Stimulated activated CD4-positive, alpha-beta T cell treated with anti-CD3 and anti-CD28 coated beads, Interleukin-4, amount 100 ng/mL, for 24 hours (primary cell): Measurements from ENCODE around the gene KLK8.

ENCODE experiments used
- DNase-seq: peaks from one replicate; pipeline ENCODE4 v3.0.0-alpha.2; 2020

KLK8 gene

DNA sequence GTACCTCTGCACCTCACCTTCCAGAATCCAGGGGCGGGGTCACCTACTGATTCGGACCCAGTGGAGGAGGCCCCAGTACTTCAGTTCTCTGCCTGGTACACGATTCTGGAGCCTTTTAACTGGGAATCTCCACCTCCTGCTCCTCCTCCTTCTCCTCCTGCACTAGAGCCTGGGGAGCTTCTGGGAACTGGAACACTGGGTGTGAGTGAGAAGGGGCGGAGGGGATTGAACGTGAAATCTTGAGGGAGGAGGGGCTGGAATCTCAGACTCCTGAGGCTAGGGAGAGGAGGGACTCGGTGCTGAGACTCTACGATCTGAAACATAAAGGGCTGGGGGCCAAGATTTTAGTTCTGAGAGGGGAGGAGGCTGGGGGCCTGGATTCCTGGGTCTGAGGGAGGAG is at the start of gene KLK8:
Gene KLK8, minus strand, starts transcription at position 90 of the 400 bp plus-strand sequence. CDS start 437 bp downstream, outside the sequence.
- DNase-seq, result no peak

DNA sequence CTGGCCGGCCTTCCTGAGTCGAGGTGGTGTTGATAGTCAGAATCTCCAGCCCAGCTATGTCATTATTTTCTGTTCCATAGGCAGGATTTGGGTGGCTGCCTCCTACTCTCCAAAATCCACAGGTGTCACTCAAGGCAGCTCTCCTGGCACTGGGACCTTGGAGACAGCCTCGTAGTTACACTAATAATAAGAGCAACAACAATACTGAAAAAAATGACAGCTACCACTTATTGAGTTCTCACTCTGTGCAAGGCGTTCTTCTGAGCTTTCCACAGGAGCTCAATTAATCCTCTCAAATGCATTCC is 45.6 kb upstream of the KLK8 start:
- no peak for DNase-seq

DNA sequence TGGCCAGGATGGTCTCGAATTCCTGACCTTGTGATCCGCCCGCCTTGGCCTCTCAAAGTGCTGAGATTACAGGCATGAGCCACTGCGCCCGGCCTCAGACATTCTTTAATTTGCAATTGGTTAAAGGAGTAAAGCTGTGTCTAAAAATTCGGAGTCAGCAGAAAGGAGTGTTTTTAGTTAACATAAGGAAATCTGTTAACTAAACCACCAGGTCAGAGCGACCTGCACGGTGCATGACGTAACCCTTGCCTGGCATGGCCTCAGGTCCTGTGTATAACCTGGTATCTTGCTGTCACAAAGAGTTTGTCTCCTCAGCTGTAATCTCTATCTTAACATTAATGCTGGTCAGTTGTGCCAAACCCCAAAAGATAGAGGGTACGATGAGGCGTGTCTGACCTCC is 42.9 kb upstream of the KLK8 start:
- no peak for DNase-seq

GRCh38 chr19:51043497-51043896 is 42.1 kb upstream of the KLK8 start:
- no peak for DNase-seq

- no peak for DNase-seq
These were observed 38.7 kb upstream of the KLK8 start for GRCh38 chr19:51040151-51040550.

GRCh38 chr19:51036519-51036918 is 35.1 kb upstream of the KLK8 start:
- DNase-seq, result no peak

- no peak for DNase-seq
These were observed 33.3 kb upstream of the KLK8 start, which contains the start of gene KLK12 for GRCh38 chr19:51034704-51035103. KLK12 (minus strand) TSS chr19:51035002; CDS start chr19:51034621, 381 bp downstream.

- DNase-seq, result no peak
These were observed 30.4 kb upstream of the KLK8 start for GRCh38 chr19:51031880-51032225.

DNA sequence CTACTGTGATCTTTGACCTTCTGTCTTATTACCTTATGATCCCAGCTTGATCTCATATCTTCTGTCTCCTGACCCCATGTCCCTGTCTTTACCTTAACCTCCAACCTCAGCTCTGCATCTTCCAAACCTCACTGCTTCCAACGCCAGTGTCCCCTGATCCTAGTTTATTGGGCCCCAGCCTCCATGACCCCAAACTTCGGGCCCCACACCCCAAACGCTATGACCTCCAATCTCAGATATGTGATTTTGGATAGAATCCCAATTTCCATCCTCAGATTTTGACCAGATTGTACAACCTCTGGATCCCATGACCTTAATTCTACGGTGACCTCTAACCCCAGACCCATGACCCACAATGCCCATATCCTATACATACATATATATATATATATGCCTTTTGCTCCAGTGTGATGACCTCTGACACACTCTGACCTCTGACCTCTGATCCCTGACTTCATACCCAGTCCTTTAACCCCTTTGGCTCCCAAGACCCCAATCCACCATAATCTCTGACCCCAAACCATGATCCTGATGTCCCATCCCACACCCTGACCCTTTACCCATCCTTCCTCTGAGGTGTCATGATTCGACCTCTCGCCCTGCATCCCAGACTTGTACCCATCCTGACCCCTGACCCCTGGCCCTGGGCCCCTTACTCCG is 29.9 kb upstream of the KLK8 start:
- DNase-seq, result no peak

DNA sequence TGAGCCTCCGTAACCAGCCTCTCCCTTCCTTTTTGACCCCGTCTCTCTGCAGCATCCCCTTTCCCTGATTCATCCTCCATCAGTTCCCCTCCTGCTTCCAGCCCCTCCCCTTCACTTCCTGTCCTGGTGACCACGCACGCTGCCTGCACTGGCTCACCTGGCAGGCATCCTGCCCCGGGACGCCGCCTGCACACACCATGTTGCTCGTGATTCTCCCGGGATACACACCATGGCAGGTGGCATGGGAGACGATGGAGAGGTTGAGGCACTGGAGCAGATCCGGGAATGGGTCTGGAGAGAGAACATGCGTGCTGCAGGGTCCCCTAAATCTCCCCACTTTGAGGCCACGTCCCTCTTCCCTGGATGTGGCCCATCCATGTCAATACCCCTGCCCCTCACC is 29.2 kb upstream of the KLK8 start:
- DNase-seq, result no peak

DNA sequence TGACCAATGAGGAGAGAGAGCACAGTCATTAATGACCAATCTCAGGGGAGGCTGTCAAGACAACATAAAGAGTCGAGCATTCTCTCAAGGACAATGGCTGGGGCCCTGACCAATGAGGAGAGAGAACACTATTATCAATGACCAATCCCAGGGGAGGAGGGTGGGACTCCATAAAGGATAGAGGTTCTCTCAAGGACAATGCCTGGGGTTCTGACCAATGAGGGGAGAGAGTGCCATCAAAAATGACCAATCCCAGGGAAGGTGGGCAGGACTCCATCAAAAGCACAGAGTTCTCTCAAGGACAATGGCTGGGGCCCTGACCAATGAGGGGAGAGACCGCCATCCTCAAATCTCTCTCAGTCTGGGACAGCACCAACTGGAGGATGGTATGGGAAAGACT is 28.3 kb upstream of the KLK8 start:
- DNase-seq, result no peak

DNA sequence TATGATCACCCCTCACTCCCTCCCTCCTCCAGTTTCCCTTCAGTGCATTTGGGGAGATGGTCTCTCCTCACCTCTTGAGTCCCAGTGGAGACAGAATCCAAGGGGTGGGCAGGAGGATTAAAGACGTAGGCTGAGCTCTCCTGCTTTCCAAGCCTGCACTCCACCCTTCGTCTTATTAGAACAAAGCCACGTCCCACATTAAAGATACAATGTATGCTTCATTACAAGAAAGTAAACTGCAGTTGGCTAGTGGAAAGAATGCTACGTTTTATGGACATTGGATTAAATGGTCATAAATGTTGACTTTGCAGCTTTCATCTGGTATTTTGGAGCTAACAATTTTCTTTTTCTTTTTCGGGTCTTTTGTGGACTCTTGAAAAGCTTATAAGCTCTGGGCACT is 26.5 kb upstream of the KLK8 start:
- DNase-seq, result no peak

DNA sequence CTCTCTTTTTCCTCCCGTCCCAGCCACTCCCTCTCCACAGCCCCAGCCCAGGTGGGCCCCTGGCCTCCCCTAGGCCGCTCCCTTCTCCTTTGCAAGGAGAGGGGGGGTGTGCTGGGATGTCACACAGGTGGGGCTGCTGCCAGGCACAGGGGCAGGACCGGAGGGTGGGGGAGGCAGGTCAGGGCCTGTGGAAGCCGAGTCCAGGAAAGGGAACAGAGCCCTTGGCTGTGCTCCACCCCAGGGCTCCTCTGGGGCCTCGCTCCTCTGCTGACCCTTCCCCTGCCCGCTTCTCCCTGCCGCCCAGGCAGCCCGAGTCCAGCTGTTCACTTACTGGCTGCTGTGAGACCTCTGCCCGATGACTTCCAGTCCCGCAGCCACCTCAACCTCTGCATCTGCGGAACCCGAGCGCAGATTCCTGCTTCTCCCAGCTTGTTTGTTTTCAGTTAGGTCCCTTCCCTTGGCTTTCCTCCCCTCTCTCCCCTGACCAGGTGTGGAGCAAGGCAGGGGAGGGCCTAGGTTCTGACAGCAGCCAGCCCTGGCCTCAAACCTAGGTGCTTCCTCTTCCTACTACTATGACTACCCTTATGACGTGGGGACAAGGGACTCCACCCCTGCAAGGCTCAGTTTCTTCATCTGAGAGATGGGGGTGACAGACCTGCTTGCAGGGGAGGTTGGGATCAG is 25.9 kb upstream of the KLK8 start:
- no peak for DNase-seq

GRCh38 chr19:51026554-51026831 is 25.1 kb upstream of the KLK8 start, which contains the start of gene KLK11:
KLK11 (minus strand) TSS chr19:51026616; CDS start chr19:51025631, 985 bp downstream.
- DNase-seq, result no peak

GRCh38 chr19:51025809-51026553 is 24.6 kb upstream of the KLK8 start:
- DNase-seq, result no peak

DNA sequence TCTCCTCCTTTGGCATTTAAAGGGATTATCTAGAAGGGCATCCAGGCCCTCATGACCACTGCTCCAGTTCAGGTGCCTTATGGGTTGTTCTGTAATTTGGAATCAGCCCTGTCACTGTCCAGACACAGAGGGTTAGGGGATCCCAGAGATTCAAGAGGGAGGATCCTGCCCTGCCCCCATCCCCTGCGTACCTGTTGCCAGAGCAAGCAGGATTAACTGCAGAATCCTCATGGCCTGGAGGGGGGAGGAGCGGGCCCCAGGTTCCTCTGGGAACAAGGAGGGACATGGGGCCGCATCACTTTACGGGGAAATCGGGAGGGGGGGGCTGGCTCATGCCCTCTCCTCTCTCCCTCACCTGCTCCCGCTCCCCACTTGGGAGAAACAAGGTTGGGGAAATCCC is 24.0 kb upstream of the KLK8 start:
- DNase-seq, result no peak

DNA sequence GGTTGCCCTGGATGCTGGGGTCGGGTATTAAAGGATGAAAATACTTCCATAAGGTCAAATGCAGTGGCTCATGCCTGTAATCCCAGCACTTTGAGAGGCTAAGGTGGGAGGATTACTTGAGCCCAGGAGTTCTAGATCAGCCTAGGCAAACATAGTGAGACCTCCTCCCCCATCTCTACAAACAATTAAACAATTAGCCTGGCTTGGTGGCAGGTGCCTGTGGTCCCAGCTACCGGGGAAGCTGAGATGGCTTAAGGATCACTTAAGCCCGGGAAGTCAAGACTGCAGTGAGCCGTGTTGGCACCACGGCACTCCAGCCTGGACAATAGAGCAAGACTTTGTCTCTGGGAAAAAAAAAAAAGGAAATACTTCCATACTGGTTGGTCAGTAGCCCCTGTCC is 23.5 kb upstream of the KLK8 start:
- DNase-seq, result no peak

DNA sequence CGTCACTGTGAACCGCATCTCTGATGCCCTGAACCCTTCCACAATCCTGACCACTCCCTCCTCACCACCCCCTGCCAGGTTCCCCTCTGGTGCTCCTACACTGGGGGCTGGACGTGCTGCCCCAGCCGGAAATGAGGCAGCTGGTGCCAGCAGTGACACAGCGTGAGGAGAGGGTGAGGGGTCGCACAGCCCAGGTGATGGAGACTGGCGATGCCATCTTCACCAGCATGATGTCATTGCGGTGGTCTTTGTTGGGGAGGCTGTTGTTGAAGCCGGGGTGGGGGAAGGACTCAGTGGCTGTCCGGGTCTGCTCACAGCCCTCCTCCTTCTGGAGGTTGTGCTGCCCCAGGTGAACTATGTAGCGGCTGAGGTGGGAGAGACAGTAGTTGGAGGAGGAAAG is 22.5 kb upstream of the KLK8 start:
- DNase-seq, result no peak

- DNase-seq, result no peak
These were observed 21.1 kb upstream of the KLK8 start for GRCh38 chr19:51022526-51022925.

DNA sequence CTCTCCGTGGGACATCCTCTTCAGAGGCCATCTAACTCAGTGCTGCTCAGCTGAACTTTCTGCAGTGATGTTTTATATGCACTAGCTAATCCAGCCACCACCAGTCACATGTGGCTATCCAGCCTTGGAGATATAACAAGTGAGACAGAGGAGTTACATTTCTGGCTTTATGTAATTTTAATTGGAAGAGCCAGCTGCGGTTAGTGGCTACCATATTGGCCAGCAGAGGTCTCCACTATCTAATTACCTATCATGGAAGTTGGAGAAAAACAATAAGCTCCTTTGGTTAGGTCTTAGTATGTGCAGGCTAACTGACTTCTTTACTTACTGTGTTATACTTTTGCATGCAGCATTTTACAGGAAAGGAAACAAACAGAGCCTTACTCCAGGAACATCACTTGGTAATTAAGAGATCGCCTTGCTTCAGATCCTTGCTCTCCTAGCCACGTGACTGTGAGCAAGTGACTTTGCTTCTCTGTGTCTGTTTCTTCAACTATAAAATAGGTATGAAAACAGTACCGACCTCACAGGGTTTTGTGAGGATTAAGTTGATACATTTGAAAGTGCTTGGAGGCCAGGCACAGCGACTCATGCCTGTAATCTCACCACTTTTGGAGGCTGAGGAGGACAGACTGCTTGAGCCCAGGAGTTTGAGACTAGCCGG is 19.7 kb upstream of the KLK8 start:
- DNase-seq, result no peak

- DNase-seq, result no peak
These were observed 18.1 kb upstream of the KLK8 start, which contains the start of gene KLK10 for GRCh38 chr19:51019544-51019925. KLK10 (minus strand) TSS chr19:51019709; CDS start chr19:51019130, 579 bp downstream.

GRCh38 chr19:51018745-51019543 is 17.5 kb upstream of the KLK8 start:
- DNase-seq, result no peak
